T1000 (cell line): Measurements from ENCODE around the gene NGRN.
A peak's percentile ranks its signal among the peaks of the same experiment; 100 is the strongest.
"Not testable (repeated sequence)": the region's sequence is repeated elsewhere in the genome, so short reads cannot be mapped to it uniquely, and the experiment has no call there.

Experiments
- DNase-seq: peaks from one replicate; lab custom pipeline; 2025; ENCODE audit warnings: mixed read lengths; lab: John Stamatoyannopoulos, UW

The NGRN gene

DNA sequence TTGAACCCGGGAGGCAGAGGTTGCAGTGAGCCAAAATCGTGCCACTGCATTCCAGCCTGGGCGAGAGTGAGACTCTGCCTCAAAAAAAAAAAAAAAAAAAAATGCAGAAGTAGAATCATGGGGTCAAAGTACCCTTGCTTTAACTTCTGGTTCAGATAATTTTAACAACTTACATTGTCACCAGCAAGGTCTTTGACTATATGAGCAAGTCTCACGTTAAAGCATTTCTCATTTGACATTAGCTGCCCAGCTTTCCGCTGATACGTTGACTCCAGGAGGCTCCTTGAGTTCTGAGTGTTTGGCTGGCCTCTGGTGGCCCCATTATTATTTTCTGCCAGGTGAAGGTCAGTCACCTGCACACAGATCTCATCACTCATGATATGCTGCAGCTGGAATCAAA is 16.2 kb downstream of the NGRN start:
- DNase-seq = not testable (repeated sequence)

DNA sequence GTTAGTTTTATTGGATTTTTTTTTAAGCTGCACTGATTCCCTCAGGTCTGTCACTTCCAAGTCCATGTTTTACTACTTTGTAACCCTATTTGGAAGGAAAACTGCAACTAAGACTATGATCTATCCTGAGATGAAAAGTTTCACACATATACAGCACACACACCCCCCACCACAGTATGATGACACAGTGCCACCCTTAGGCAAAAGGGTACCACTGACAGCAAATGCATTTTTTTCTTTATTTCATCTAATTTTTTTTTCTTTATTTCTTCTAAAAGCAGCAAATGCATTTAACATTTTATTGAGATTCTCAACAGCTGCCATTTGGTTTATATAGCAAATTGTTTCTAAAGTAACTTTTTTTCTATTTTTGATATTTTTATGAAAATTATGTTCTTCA is 21.2 kb downstream of the NGRN start:
- DNase-seq = no peak

GRCh38 chr15:90287101-90287500 is 21.6 kb downstream of the NGRN start:
- DNase-seq = no peak

DNA sequence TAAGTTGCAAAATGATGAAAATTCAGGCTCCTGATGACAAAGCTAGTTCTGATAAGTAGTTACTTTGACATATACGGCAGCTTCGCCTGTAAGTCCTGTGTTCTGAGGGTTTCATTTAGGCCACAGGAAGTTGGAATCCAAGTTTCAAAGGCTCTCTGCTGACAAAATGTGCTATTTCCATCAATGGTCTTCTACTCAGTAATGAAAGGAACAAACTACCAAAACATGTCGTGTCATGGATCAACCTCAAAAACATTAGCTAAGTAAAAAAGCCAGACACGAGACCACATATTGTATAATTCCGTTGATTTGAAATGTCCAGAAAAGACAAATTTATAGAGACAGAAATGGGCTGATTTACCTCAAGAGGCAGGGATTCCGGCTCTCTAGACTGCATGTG is 22.5 kb downstream of the NGRN start:
- DNase-seq = no peak

DNA sequence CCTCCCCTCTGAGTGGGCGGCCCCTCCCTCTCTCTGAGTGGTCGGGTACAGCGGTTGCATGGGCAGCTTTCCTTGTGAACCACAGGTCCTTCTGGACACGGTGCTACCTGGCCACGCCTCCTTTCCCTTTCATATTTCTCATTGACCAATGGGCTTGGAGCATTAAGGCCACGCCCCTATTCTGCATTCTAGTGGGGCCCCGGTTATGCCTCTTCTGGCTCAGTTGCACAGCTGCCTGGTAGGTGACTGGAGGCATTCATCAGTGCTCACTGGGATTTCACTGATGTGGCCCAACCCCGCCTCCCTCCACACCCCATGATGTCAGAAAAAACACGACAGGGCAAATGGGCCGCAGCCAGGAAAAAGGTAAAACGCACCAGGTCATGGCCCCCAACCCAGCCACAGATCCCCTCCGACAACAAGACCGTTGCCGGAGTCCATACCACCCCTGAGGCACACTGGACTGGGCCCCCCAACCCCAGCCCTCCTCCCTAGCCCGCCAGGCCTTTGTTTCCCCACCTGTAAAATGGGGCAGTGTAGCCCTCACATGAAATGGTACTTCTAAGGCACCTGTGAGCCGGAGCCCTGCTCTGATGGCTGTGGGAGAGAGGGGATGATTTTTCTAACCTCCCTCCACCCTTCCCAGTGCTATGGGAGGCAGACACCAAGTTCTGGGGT is 26.3 kb downstream of the NGRN start:
- no peak for DNase-seq

GRCh38 chr15:90293040-90293810 is 27.8 kb downstream of the NGRN start:
- peak; percentile 37 for DNase-seq

- DNase-seq = no peak
Measured at GRCh38 chr15:90294159-90294558, 28.7 kb downstream of the NGRN start.

DNA sequence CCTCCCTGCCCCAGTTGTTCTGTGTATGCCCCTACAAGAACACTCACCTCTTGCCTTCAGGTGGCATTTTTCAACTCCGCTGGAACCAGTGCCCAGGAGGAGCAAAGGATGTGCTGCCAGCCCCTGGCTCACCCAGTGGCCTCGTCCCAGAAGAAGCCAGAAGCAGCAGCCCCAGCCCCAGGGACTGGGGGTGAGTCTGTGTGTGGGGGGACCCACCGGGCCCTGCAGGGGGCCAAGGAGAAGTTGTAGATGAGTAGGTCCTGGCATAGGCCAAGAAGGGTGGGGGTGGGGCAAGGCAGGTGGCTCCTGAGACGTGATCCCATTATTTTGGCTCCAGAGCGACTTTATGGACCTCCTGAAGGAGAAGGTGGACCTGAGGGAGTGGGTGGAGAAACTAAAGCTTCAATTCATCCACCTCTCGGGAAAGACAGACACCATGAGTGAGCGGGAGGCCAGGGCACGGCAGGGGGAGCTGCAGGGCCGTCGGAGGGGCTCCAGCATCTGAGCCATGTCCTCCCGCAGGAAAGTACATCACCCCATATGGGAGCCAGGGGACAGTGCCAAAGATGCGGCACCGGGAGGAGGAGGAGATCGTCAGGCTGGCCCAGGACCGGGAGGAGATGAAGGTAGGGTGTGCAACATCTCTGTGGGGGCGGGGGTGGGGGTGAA is 29.3 kb downstream of the NGRN start:
- DNase-seq = no peak

GRCh38 chr15:90295270-90295648 is 29.8 kb downstream of the NGRN start:
- DNase-seq = no peak

DNA sequence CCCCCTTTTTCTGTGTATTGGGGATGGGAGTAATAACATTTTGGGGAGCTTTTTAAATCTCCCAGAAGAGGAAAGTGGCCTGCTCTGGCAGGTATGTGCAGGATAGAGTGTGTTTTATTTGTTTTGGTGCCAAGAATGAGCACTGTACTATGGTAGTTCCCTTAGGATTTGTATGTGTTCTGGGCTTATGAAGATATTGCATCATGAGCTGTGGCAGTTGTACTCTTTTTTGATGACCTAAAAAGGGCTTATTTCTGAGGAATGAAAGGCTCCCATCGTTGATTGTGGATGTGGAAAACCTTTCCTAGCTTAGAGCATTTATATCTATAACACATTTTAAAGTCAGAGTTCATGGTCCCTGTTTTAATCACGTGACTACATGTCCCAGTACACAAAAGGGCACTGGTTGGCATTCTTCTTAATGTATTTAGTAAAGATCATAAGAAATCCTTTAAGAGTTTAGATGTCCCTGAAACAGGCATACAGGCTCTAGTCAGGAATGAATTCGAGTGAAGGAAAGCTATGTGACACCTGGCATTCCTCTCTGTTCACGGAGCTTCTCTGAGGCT is 30.9 kb downstream of the NGRN start:
- not testable (repeated sequence) for DNase-seq

DNA sequence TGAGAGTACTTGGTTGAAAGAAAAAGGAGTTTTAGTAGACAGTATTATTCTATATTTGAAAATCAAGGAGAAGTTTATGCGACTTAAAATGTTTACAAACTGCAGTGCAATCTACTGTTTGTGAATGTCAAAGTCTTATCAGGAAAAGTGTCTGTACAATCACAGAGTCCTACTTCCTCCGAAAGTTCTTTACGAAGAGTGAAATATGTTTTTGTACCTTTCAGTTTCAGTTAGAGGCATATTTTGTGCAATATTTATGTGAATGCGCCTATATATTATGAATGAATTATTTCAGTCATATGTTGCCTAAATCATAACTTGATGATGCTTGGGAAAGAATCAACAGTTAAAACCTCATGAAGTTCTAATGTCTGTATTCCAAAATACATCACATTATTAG is 31.5 kb downstream of the NGRN start:
- no peak for DNase-seq

DNA sequence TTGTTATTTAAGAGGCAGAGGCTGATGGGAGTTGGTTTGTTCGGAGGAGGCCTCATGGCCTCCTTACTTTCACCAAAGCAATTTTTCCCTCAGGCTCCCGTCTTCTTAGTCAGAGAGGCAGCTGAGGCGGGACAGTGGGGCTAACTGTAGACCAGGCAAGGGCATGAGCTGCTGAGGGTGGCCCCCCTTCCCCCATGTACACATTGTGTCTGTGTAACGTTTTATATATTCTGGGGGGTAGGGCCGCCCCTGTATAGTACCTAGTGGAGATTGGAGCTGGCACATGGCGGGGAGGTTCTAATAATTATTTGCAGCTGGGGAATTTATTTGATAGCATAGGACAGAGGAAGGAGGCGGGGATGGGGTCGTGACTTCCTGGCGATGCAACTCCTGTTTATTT is 35.1 kb downstream of the NGRN start:
- no peak for DNase-seq

- DNase-seq = peak; percentile 6
Measured at GRCh38 chr15:90300988-90301706, 35.7 kb downstream of the NGRN start.

DNA sequence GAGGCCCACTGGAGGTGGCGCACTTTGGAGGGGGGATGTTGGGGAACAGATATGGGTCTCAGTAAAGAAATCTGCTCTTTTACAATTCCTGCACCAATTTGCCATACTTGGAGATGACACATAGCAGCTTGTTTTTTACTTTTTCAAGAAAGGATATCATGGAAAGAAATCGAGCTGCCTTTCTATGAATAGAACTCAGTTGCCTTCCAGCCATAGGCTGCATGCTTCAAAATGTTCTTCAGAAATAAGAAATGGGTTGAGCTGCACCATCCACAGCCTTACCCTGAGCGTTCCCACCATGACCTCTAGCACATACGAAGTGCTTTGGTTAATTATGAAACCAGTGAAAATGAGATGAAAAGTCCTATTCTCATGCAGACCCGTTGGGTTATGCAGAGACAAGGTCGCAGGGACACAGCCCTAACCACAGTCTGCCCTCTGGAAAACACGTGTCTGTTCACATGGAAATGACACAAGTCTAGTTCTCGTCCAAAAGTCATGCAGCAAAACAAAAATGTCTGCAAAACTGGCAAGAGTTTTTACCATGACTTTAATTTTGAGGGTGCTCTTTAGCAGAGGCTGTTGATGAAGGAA is 36.3 kb downstream of the NGRN start:
- no peak for DNase-seq

GRCh38 chr15:90305355-90305754 is 39.9 kb downstream of the NGRN start:
- not testable (repeated sequence) for DNase-seq

DNA sequence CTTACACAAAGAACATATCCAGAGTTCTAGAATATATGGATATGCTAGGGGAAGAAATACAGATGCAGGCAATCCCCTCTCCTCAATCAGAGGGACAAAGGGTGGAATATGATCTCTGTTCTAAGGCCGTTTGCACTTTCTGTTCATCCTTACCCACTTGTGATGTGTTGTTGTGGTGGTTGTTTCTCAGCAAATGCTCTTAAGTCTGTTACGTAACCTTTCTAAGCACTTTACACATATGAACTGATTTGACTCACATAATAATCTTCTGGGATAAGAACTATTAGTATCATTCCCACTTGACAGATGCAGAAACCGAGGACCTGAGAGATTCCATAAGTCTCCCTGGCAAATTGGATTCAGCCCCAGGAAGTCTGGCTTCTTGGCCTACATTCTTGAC is 40.5 kb downstream of the NGRN start:
- no peak for DNase-seq

DNA sequence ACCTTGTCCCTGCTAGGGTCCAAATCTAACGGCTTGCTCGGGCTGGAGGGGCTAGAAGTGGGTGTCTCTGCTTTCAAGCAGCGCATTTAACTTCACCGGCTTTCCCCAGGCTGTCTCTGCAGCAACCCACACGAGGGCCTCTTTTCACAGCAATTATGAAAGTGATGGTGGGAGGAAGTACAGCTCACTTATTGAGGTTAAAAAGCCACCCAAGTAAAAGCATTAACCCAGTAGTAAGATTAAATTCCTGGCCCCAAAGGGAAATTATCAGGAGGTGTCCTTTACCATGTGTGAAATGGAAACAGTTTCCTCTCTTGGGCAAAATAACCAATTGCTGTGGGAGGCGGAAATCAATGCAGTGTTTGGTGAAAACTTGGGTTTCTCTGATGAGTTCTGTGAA is 41.1 kb downstream of the NGRN start:
- DNase-seq = no peak

- DNase-seq = no peak
Measured at GRCh38 chr15:90307661-90308060, 42.2 kb downstream of the NGRN start.

DNA sequence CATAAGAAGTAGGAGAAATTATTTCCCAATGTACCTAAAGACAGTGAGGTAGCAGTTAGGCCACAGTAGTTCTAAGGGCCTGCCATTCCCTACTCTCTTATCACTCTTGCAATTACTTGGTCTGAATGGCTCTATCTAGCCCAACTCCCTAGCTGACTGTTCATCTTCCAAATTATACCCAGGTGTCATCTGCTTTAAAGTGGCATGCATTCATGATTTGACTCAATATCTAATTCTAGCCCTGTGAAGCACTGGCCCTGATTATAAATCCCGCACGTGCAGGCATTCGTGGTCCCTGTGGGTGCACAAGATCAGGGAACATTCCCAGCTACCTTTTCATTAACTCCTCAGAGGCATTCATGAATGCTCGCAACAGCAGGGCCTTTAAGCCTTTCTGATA is 43.5 kb downstream of the NGRN start:
- DNase-seq = no peak

DNA sequence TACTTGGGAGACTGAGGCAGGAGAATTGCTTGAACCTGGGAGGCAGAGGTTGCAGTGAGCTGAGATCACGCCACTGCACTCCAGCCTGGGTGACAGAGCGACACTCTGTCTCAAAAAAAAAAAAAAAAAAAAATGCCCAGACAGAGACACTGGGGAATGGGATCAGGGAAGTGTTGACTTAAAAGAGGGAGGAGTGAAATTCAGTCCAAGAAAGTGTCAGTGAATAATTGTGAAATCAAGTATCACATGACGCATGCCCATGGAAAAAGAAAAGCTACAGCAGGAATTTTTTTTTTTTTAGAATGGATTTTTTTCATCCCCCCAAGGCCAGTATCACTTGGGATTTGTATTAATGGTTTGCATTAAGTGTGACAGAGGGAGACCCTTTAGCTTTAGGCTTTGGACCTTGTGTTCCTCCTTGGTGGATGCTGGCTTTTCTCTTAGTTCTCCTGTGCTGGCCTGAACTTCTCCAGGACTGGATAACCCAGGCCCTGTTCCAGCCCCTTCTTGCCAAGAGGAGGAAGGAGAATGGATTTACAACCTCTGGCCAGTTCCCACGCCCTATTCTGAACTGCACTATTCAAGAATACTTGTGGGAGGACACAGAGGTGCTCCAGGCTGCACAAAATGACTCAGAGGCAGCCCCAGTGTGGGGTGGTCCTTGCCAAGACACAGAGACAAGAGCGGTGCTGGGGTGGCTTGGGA is 50.0 kb downstream of the NGRN start:
- DNase-seq = no peak

DNA sequence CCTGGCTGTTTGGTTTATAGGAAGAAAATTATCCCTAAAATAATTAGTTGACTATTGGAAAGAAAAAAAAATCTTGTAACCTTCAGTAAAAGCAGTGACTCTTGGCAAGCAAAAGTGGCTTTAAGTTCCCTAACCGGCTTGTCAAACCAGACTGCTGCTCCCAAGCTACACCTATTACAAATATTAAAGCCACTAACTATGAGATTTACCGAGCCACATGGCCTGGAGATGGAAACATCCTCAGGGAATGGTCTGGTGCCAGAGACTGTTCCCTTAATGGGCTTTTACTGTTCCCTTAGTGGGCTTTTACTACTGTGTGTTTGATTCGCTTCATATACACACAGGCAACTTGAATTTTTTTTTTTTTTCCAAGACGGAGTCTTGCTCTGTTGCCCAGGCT is 50.7 kb downstream of the NGRN start:
- DNase-seq = no peak
